ENCODE measurements around the gene STON2.

- TF ChIP-seq CTCF (conservative IDR thresholded peaks at IDR 0.05; ENCODE audit: low read depth, low read length) (no peak), EZH2 (IDR thresholded peaks at IDR 0.05; ENCODE audit: borderline replicate concordance, low read depth, low read length, poor library complexity, severe bottlenecking) (no peak)
Observed at GRCh38 chr14:81233615-81234014, 166.5 kb downstream of the STON2 start.

Data from A673 (cell line).